ENCODE results near the gene TSSK6.

TSSK6 gene

DNA sequence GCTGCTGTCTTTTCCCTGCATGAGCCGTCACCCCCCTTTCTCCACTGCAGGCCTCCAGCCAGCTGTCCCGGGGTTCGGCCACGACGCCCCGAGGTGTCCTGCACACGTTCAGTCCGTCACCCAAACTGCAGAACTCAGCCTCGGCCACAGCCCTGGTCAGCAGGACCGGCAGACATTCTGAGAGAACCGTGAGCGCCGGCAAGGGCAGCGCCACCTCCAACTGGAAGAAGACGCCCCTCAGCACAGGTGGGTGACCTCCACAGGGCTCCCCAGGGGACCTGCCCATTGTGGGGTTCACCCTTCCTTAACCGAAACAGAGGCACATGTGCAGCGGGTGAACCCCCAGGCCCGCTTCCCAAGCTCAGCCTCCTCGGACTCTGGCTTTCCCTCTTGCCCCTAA lies 13.1 kb downstream of the TSSK6 start:
- Histone ChIP-seq H3K9ac (ENCODE audit: low read length) (no peak overlapping the region), H2AFZ (ENCODE audit: low read length) (no peak overlapping the region), H3K9me3 (ENCODE audit: low read length) (no peaks in the 10 kb centered on the region), H3K27me3 (ENCODE audit: insufficient read depth, low read length) (no peaks in the 10 kb centered on the region), H3K27ac (ENCODE audit: low read depth, low read length, poor library complexity, severe bottlenecking) (no peak overlapping the region), H3K79me2 (ENCODE audit: insufficient read depth, low read length) (no peaks in the 10 kb centered on the region), H3K9me2 (ENCODE audit: low read depth, low read length) (no peaks in the 10 kb centered on the region), H3K4me1 (ENCODE audit: insufficient read depth, low read length, severe bottlenecking) (no peaks in the 10 kb centered on the region), H3K4me3 (ENCODE audit: low read depth, low read length, poor library complexity, severe bottlenecking) (no peak overlapping the region), H3K36me3 (ENCODE audit: insufficient read depth, low read length) (peaks cover 99% of the 10 kb centered on the region), H3K4me2 (ENCODE audit: low read length) (no peak overlapping the region), H3F3A (ENCODE audit: insufficient read depth, low read length) (no peaks in the 10 kb centered on the region), H4K20me1 (ENCODE audit: insufficient read depth, low read length) (no peaks in the 10 kb centered on the region)
- no peak for TF ChIP-seq EZH2 (IDR thresholded peaks at IDR 0.05; ENCODE audit: borderline replicate concordance, low read length)
- TF ChIP-seq, protein P1, sequence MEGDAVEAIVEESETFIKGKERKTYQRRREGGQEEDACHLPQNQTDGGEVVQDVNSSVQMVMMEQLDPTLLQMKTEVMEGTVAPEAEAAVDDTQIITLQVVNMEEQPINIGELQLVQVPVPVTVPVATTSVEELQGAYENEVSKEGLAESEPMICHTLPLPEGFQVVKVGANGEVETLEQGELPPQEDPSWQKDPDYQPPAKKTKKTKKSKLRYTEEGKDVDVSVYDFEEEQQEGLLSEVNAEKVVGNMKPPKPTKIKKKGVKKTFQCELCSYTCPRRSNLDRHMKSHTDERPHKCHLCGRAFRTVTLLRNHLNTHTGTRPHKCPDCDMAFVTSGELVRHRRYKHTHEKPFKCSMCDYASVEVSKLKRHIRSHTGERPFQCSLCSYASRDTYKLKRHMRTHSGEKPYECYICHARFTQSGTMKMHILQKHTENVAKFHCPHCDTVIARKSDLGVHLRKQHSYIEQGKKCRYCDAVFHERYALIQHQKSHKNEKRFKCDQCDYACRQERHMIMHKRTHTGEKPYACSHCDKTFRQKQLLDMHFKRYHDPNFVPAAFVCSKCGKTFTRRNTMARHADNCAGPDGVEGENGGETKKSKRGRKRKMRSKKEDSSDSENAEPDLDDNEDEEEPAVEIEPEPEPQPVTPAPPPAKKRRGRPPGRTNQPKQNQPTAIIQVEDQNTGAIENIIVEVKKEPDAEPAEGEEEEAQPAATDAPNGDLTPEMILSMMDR (IDR thresholded peaks at IDR 0.05; ENCODE audit: low read length), result no peak

DNA sequence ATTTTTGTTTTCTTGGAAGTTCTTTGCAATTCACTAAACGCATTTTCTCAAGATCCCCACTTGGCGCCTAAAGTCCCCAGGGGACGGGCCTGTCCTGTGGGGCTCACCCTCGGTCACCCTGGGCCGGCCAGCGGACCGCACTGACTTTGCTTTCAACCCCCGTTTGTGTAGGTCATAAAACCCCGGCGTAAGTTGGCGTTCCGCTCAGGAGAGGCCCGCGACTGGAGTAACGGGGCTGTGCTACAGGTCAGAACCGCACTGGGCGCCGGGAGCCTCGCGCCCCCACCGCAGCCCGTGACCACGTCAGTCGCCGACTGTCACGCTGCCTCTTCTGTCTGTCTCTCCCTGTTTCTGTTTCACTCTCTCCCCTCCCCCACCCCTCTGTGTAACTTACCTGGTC lies 13.6 kb downstream of the TSSK6 start:
- Histone ChIP-seq H2AFZ (ENCODE audit: low read length) (no peak overlapping the region), H3K27ac (ENCODE audit: low read depth, low read length, poor library complexity, severe bottlenecking) (no peak overlapping the region), H4K20me1 (ENCODE audit: insufficient read depth, low read length) (no peaks in the 10 kb centered on the region), H3K4me1 (ENCODE audit: insufficient read depth, low read length, severe bottlenecking) (no peaks in the 10 kb centered on the region), H3K9ac (ENCODE audit: low read length) (no peak overlapping the region), H3K27me3 (ENCODE audit: insufficient read depth, low read length) (no peaks in the 10 kb centered on the region), H3K9me3 (ENCODE audit: low read length) (no peaks in the 10 kb centered on the region), H3K4me3 (ENCODE audit: low read depth, low read length, poor library complexity, severe bottlenecking) (no peak overlapping the region), H3F3A (ENCODE audit: insufficient read depth, low read length) (no peaks in the 10 kb centered on the region), H3K36me3 (ENCODE audit: insufficient read depth, low read length) (peaks cover 99% of the 10 kb centered on the region), H3K4me2 (ENCODE audit: low read length) (no peak overlapping the region), H3K79me2 (ENCODE audit: insufficient read depth, low read length) (no peaks in the 10 kb centered on the region), H3K9me2 (ENCODE audit: low read depth, low read length) (no peaks in the 10 kb centered on the region)
- no peak for TF ChIP-seq EZH2 (IDR thresholded peaks at IDR 0.05; ENCODE audit: borderline replicate concordance, low read length)
- TF ChIP-seq, protein P1 (IDR thresholded peaks at IDR 0.05; ENCODE audit: low read length), result no peak

DNA sequence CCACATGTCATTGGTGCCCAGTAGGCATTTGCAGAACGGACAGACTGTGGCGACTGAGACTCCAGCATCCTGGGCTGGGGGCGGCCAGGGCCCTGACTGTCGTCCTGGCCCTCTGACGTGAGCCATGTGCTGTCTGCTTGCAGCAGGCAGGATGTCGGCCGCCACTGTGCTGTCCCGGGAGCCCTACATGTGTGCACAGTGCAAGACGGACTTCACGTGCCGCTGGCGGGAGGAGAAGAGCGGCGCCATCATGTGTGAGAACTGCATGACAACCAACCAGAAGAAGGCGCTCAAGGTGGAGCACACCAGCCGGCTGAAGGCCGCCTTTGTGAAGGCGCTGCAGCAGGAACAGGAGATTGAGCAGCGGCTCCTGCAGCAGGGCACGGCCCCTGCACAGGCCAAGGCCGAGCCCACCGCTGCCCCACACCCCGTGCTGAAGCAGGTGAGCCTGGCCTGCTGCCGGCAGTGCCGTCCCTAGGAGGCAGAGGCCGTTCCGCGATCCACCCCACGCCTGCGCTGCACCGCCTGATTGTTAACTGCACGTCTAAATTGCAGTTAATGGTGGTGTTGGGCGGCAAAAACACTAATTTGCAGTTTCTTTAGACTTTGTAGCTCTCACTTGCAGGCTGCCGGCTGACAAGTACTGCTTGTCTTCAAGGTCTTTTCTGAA lies 14.2 kb downstream of the TSSK6 start:
- Histone ChIP-seq H3K4me1 (ENCODE audit: insufficient read depth, low read length, severe bottlenecking) (no peaks in the 10 kb centered on the region), H4K20me1 (ENCODE audit: insufficient read depth, low read length) (no peaks in the 10 kb centered on the region), H3K9me3 (ENCODE audit: low read length) (no peaks in the 10 kb centered on the region), H3K4me2 (ENCODE audit: low read length) (no peak overlapping the region), H3F3A (ENCODE audit: insufficient read depth, low read length) (no peaks in the 10 kb centered on the region), H3K9me2 (ENCODE audit: low read depth, low read length) (no peaks in the 10 kb centered on the region), H3K27me3 (ENCODE audit: insufficient read depth, low read length) (no peaks in the 10 kb centered on the region), H3K79me2 (ENCODE audit: insufficient read depth, low read length) (no peaks in the 10 kb centered on the region), H3K36me3 (ENCODE audit: insufficient read depth, low read length) (peaks cover 100% of the 10 kb centered on the region), H3K4me3 (ENCODE audit: low read depth, low read length, poor library complexity, severe bottlenecking) (no peak overlapping the region), H3K27ac (ENCODE audit: low read depth, low read length, poor library complexity, severe bottlenecking) (no peak overlapping the region), H3K9ac (ENCODE audit: low read length) (no peak overlapping the region), H2AFZ (ENCODE audit: low read length) (no peak overlapping the region)
- TF ChIP-seq EZH2 (IDR thresholded peaks at IDR 0.05; ENCODE audit: borderline replicate concordance, low read length), result no peak
- TF ChIP-seq, protein P1 (IDR thresholded peaks at IDR 0.05; ENCODE audit: low read length), result no peak

Data from OCI-LY1 (cell line).